ENCODE results near the gene CHD2. TPM values are rescaled to one million over a fixed set of nuclear protein-coding genes. Genes with fewer than 3 reads are reported as not detected.
A peak's percentile ranks its signal among the peaks of the same experiment; 100 is the strongest.
"Not testable (repeated sequence)": the region's sequence is repeated elsewhere in the genome, so short reads cannot be mapped to it uniquely, and the experiment has no call there.

CHD2 gene
- total RNA-seq, 8 experiments from 2014 or later = 58.0 to 129 (median 94.2) TPM

GRCh38 chr15:93037820-93038705 is 137.9 kb downstream of the CHD2 start:
- H3K4me1 ChIP-seq (replicated peaks in 1 of 2) = peaks cover 18 to 22% of the 10 kb centered on the region in 2 donors
- no peak overlapping the region for H3K4me3 ChIP-seq
- ATAC-seq (replicated peaks in 6 of 8) = no peak
- H3K27ac ChIP-seq = peak overlapping the region; percentile 33 to 53
- WGBS, 10 experiments = 0 to 100% (median 72%) methylated on average over 1 to 10 of the region's 20 CpGs; no CpG with 5 or more reads in 4 of the 10 experiments
- in situ Hi-C loops (cut with MboI; ENCODE audit: low pct_unique_long_range_greater_than_20kb in 2 of 9, low sequenced_read_pairs in 9 of 9, unreplicated experiment in 9 of 9) = loop anchor here in 8 of 9 experiments (10.0 to 25.0 kb wide), 5 partner anchors 799 to 1274 kb away; no protein-coding TSS in a partner anchor

GRCh38 chr15:93039562-93040287 is 139.6 kb downstream of the CHD2 start:
- not testable (repeated sequence) for H3K4me3 ChIP-seq; H3K27ac ChIP-seq; ATAC-seq (replicated peaks in 6 of 8)
- 40 to 100% (median 92%) methylated on average over 1 to 9 of the region's 13 CpGs; no CpG with 5 or more reads in 2 of the 10 experiments for WGBS, 10 experiments
- in situ Hi-C loops (cut with MboI; ENCODE audit: low pct_unique_long_range_greater_than_20kb in 2 of 9, low sequenced_read_pairs in 9 of 9, unreplicated experiment in 9 of 9) = loop anchor here in 8 of 9 experiments (10.0 to 25.0 kb wide), 5 partner anchors 798 to 1273 kb away; no protein-coding TSS in a partner anchor
- peaks cover 18 to 22% of the 10 kb centered on the region in 2 donors for H3K4me1 ChIP-seq (replicated peaks in 1 of 2)

GRCh38 chr15:93040288-93041158 is 140.4 kb downstream of the CHD2 start:
- H3K4me3 ChIP-seq = no peak overlapping the region

GRCh38 chr15:93041159-93041547 is 141.0 kb downstream of the CHD2 start:
- 33 to 100% (median 80%) methylated on average over 1 to 8 of the region's 13 CpGs; no CpG with 5 or more reads in 3 of the 10 experiments for WGBS, 10 experiments
- H3K4me1 ChIP-seq (replicated peaks in 1 of 2) = peaks cover 17 to 19% of the 10 kb centered on the region in 2 donors
- in situ Hi-C loops (cut with MboI; ENCODE audit: low pct_unique_long_range_greater_than_20kb in 2 of 9, low sequenced_read_pairs in 9 of 9, unreplicated experiment in 9 of 9) = loop anchor here in 5 of 9 experiments (10.0 to 25.0 kb wide), 5 partner anchors 796 to 1271 kb away; no protein-coding TSS in a partner anchor
- no peak for ATAC-seq (replicated peaks in 6 of 8)
- no peak overlapping the region for H3K4me3 ChIP-seq
- no peak overlapping the region for H3K27ac ChIP-seq

More at GRCh38 chr15:93040288-93041158, 140.4 kb downstream of the CHD2 start:
- no peak overlapping the region for H3K27ac ChIP-seq
- peaks cover 18 to 22% of the 10 kb centered on the region in 2 donors for H3K4me1 ChIP-seq (replicated peaks in 1 of 2)
- no peak for ATAC-seq (replicated peaks in 6 of 8)
- in situ Hi-C loops (cut with MboI; ENCODE audit: low pct_unique_long_range_greater_than_20kb in 2 of 9, low sequenced_read_pairs in 9 of 9, unreplicated experiment in 9 of 9) = loop anchor here in 5 of 9 experiments (10.0 to 25.0 kb wide), 5 partner anchors 797 to 1272 kb away; no protein-coding TSS in a partner anchor
- 50 to 95% (median 82%) methylated on average over 1 to 12 of the region's 20 CpGs; no CpG with 5 or more reads in 2 of the 10 experiments for WGBS, 10 experiments

- in situ Hi-C loops (cut with MboI; ENCODE audit: low pct_unique_long_range_greater_than_20kb in 2 of 9, low sequenced_read_pairs in 9 of 9, unreplicated experiment in 9 of 9) = loop anchor here in 5 of 9 experiments (10.0 to 25.0 kb wide), 5 partner anchors 795 to 1270 kb away; no protein-coding TSS in a partner anchor
- H3K4me1 ChIP-seq (replicated peaks in 1 of 2) = peaks cover 10 to 11% of the 10 kb centered on the region in 2 donors
- WGBS, 10 experiments = 0 to 68% (median 51%) methylated on average over 1 to 3 of the region's 3 CpGs; no CpG with 5 or more reads in 6 of the 10 experiments
- no peak for ATAC-seq (replicated peaks in 6 of 8)
- H3K27ac ChIP-seq = no peak overlapping the region
- H3K4me3 ChIP-seq = no peak overlapping the region
Measured at GRCh38 chr15:93042211-93042610, 142.1 kb downstream of the CHD2 start.

GRCh38 chr15:93042691-93043378 is 142.7 kb downstream of the CHD2 start:
- no peak overlapping the region for H3K27ac ChIP-seq
- H3K4me1 ChIP-seq (replicated peaks in 1 of 2) = peaks cover 5% of the 10 kb centered on the region in 2 donors

GRCh38 chr15:93043621-93044300 is 143.6 kb downstream of the CHD2 start:
- H3K27ac ChIP-seq = no peak overlapping the region

More at GRCh38 chr15:93042691-93043378, 142.7 kb downstream of the CHD2 start:
- 61 to 100% (median 81%) methylated on average over 1 to 13 of the region's 18 CpGs; no CpG with 5 or more reads in 1 of the 10 experiments for WGBS, 10 experiments
- peak in 1 of 8 experiments; percentile 8 for ATAC-seq (replicated peaks in 6 of 8)
- no peak overlapping the region for H3K4me3 ChIP-seq
- in situ Hi-C loops (cut with MboI; ENCODE audit: low pct_unique_long_range_greater_than_20kb in 2 of 9, low sequenced_read_pairs in 9 of 9, unreplicated experiment in 9 of 9) = loop anchor here in 5 of 9 experiments (10.0 to 25.0 kb wide), 5 partner anchors 794 to 1269 kb away; no protein-coding TSS in a partner anchor

GRCh38 chr15:93044301-93045190 is 144.4 kb downstream of the CHD2 start:
- Histone ChIP-seq H3K4me1 (replicated peaks in 1 of 2) (no peaks in the 10 kb centered on the region), H3K4me3 (no peak overlapping the region), H3K27ac (no peak overlapping the region)
- in situ Hi-C loops (cut with MboI; ENCODE audit: low pct_unique_long_range_greater_than_20kb in 2 of 9, low sequenced_read_pairs in 9 of 9, unreplicated experiment in 9 of 9) = loop anchor here in 5 of 9 experiments (10.0 to 25.0 kb wide), 5 partner anchors 793 to 1268 kb away; no protein-coding TSS in a partner anchor
- WGBS, 10 experiments = 43 to 100% (median 100%) methylated on average over 1 to 2 of the region's 46 CpGs; no CpG with 5 or more reads in 7 of the 10 experiments
- ATAC-seq (replicated peaks in 6 of 8) = peak in 4 of 8 experiments; percentile 7 to 24 (median 16)

More at GRCh38 chr15:93043621-93044300, 143.6 kb downstream of the CHD2 start:
- peak in 3 of 8 experiments; percentile 7 to 35 (median 19) for ATAC-seq (replicated peaks in 6 of 8)
- in situ Hi-C loops (cut with MboI; ENCODE audit: low pct_unique_long_range_greater_than_20kb in 2 of 9, low sequenced_read_pairs in 9 of 9, unreplicated experiment in 9 of 9) = loop anchor here in 5 of 9 experiments (10.0 to 25.0 kb wide), 5 partner anchors 794 to 1269 kb away; no protein-coding TSS in a partner anchor
- H3K4me3 ChIP-seq = no peak overlapping the region
- 40 to 100% (median 40%) methylated on average over 1 of the region's 12 CpGs; no CpG with 5 or more reads in 7 of the 10 experiments for WGBS, 10 experiments
- H3K4me1 ChIP-seq (replicated peaks in 1 of 2) = no peaks in the 10 kb centered on the region

GRCh38 chr15:93045191-93045785 is 145.2 kb downstream of the CHD2 start:
- Histone ChIP-seq H3K4me3 (no peak overlapping the region), H3K4me1 (replicated peaks in 1 of 2) (no peaks in the 10 kb centered on the region), H3K27ac (no peak overlapping the region)
- WGBS, 10 experiments = 80 to 100% (median 91%) methylated on average over 1 to 10 of the region's 27 CpGs; no CpG with 5 or more reads in 6 of the 10 experiments
- ATAC-seq (replicated peaks in 6 of 8) = peak in 1 of 8 experiments; percentile 3
- in situ Hi-C loops (cut with MboI; ENCODE audit: low pct_unique_long_range_greater_than_20kb in 2 of 9, low sequenced_read_pairs in 9 of 9, unreplicated experiment in 9 of 9) = loop anchor here in 5 of 9 experiments (10.0 to 25.0 kb wide), 5 partner anchors 792 to 1267 kb away; no protein-coding TSS in a partner anchor

Data from motor neuron (in vitro differentiated cells).